Muscle of leg (tissue), 11 donors: ENCODE measurements around the gene OVOL1. TPM values are rescaled to one million over a fixed set of nuclear protein-coding genes. Genes with fewer than 3 reads are reported as not detected.

ENCODE experiments used
- DNase-seq: peaks from one replicate; pipeline ENCODE4 v3.0.0; 2013
- H3K27ac ChIP-seq: one replicate; pipeline ENCODE4 v1.5.1; 2013; ENCODE audit warnings: mild to moderate bottlenecking, low read length, control low read depth
- H3K27me3 ChIP-seq: one replicate; pipeline ENCODE4 v1.6.1; 2013; ENCODE audit warnings: low read length; ENCODE audit not compliant: control insufficient read depth, insufficient read depth
- H3K36me3 ChIP-seq: one replicate; pipeline ENCODE4 v1.6.1; 2013; ENCODE audit warnings: low read length; ENCODE audit not compliant: control insufficient read depth, insufficient read depth
- H3K4me1 ChIP-seq: one replicate; pipeline ENCODE4 v1.6.1; 2013; ENCODE audit warnings: low read length; ENCODE audit not compliant: control insufficient read depth, insufficient read depth
- H3K4me3 ChIP-seq: one replicate; pipeline ENCODE4 v1.5.1; 2013; ENCODE audit warnings: low read length, control low read depth
- H3K9me3 ChIP-seq: replicated peaks from 2 replicates; pipeline ENCODE4 v1.6.1; 2013; ENCODE audit warnings: low read depth, low read length; ENCODE audit not compliant: control insufficient read depth
- WGBS: methylation state at CpG from one replicate; pipeline ENCODE4 v1.1.5; 2013; ENCODE audit warnings: missing lambda C conversion rate; ENCODE audit not compliant: insufficient coverage; 5-methylcytosine and 5-hydroxymethylcytosine counted together
- polyA plus RNA-seq, 8 donors: library from polyadenylated mRNA; unstranded; fragments of 120-200 nt; gene quantifications; one replicate each; pipeline versions ENCODE4 v1.2.1 to v1.2.3, GENCODE V29; 2013; ENCODE audit warnings: inconsistent platforms in 1 of 8, low replicate concordance in 1 of 8; ENCODE audit not compliant: insufficient read length in 8 of 8, insufficient read depth in 1 of 8
- total RNA-seq: library from RNA; stranded (reverse); fragments of 120-200 nt; gene quantifications from one replicate; pipeline ENCODE4 v1.2.4, GENCODE V29; 2013

The OVOL1 gene
- total and polyA plus RNA-seq, 9 donors, result 0.32 to 1.7 (median 0.41) TPM; not detected in 6

GRCh38 chr11:65791719-65792213 lies 4.9 kb downstream of the OVOL1 start:
- Histone ChIP-seq H3K4me1 (peaks cover 12% of the 10 kb centered on the region), H3K27ac (no peak overlapping the region), H3K9me3 (no peaks in the 10 kb centered on the region), H3K27me3 (peaks cover 69% of the 10 kb centered on the region), H3K4me3 (no peak overlapping the region), H3K36me3 (no peaks in the 10 kb centered on the region)
- peak; percentile 27 for DNase-seq
- 88% methylated on average over 8 of the region's 13 CpGs for WGBS

GRCh38 chr11:65792456-65792855 lies 5.6 kb downstream of the OVOL1 start:
- no peak for DNase-seq
- H3K4me3 ChIP-seq, result no peak overlapping the region
- WGBS, result 60% methylated on average over 2 of the region's 16 CpGs
- H3K36me3 ChIP-seq, result no peaks in the 10 kb centered on the region
- H3K27me3 ChIP-seq, result peaks cover 65% of the 10 kb centered on the region
- H3K4me1 ChIP-seq, result peaks cover 9% of the 10 kb centered on the region
- H3K27ac ChIP-seq, result no peak overlapping the region
- H3K9me3 ChIP-seq, result no peaks in the 10 kb centered on the region

GRCh38 chr11:65793144-65793581 lies 6.3 kb downstream of the OVOL1 start:
- Histone ChIP-seq H3K4me1 (peaks cover 2% of the 10 kb centered on the region), H3K27me3 (peaks cover 58% of the 10 kb centered on the region), H3K27ac (no peak overlapping the region), H3K4me3 (no peak overlapping the region), H3K9me3 (no peaks in the 10 kb centered on the region), H3K36me3 (no peaks in the 10 kb centered on the region)
- no peak for DNase-seq
- WGBS, result 58% methylated on average over 13 of the region's 16 CpGs

- Histone ChIP-seq H3K4me1 (no peaks in the 10 kb centered on the region), H3K36me3 (no peaks in the 10 kb centered on the region), H3K4me3 (no peak overlapping the region), H3K27me3 (peaks cover 51% of the 10 kb centered on the region), H3K27ac (no peak overlapping the region), H3K9me3 (no peaks in the 10 kb centered on the region)
- DNase-seq, result no peak
- 85% methylated on average over 29 of the region's 29 CpGs for WGBS
These were observed 7.0 kb downstream of the OVOL1 start for GRCh38 chr11:65793625-65794400.

- Histone ChIP-seq H3K9me3 (no peaks in the 10 kb centered on the region), H3K27ac (no peak overlapping the region), H3K4me1 (no peaks in the 10 kb centered on the region), H3K4me3 (no peak overlapping the region), H3K36me3 (no peaks in the 10 kb centered on the region), H3K27me3 (peaks cover 42% of the 10 kb centered on the region)
- 84% methylated on average over 37 of the region's 42 CpGs for WGBS
- no peak for DNase-seq
These were observed 8.0 kb downstream of the OVOL1 start for GRCh38 chr11:65794570-65795510.

GRCh38 chr11:65796726-65797601 lies 10.1 kb downstream of the OVOL1 start:
- 66% methylated on average over 7 of the region's 15 CpGs for WGBS
- Histone ChIP-seq H3K4me1 (no peaks in the 10 kb centered on the region), H3K27ac (no peak overlapping the region), H3K36me3 (no peaks in the 10 kb centered on the region), H3K9me3 (no peaks in the 10 kb centered on the region), H3K4me3 (no peak overlapping the region), H3K27me3 (peaks cover 30% of the 10 kb centered on the region)
- DNase-seq, result no peak

GRCh38 chr11:65797711-65798110 lies 10.8 kb downstream of the OVOL1 start:
- H3K36me3 ChIP-seq, result no peaks in the 10 kb centered on the region
- no peaks in the 10 kb centered on the region for H3K4me1 ChIP-seq
- 83% methylated on average over 9 of the region's 13 CpGs for WGBS
- H3K4me3 ChIP-seq, result no peak overlapping the region
- no peak for DNase-seq
- no peaks in the 10 kb centered on the region for H3K9me3 ChIP-seq
- no peak overlapping the region for H3K27ac ChIP-seq
- H3K27me3 ChIP-seq, result peaks cover 27% of the 10 kb centered on the region

GRCh38 chr11:65798882-65799281 lies 12.0 kb downstream of the OVOL1 start:
- Histone ChIP-seq H3K36me3 (no peaks in the 10 kb centered on the region), H3K9me3 (no peaks in the 10 kb centered on the region), H3K4me3 (no peak overlapping the region), H3K27me3 (peaks cover 28% of the 10 kb centered on the region), H3K27ac (no peak overlapping the region), H3K4me1 (no peaks in the 10 kb centered on the region)
- no peak for DNase-seq
- WGBS, result 76% methylated on average over 2 of the region's 8 CpGs

GRCh38 chr11:65801153-65801987 lies 14.5 kb downstream of the OVOL1 start:
- 56% methylated on average over 10 of the region's 18 CpGs for WGBS
- Histone ChIP-seq H3K27me3 (peaks cover 30% of the 10 kb centered on the region), H3K4me1 (no peaks in the 10 kb centered on the region), H3K27ac (no peak overlapping the region), H3K4me3 (no peak overlapping the region), H3K9me3 (no peaks in the 10 kb centered on the region), H3K36me3 (no peaks in the 10 kb centered on the region)
- DNase-seq, result no peak
